Brain microvascular endothelial cell (primary cell): ENCODE results near the gene SNN.
A peak's percentile ranks its signal among the peaks of the same experiment; 100 is the strongest.

Experiments used
- DNase-seq: peaks from one replicate; pipeline ENCODE4 v3.0.0-alpha.2; 2020
- H3K27ac ChIP-seq: fragments of 250-450 bp; sonication (Bioruptor Pico); 2 replicates; pipeline ENCODE4 v1.5.1; 2020; ENCODE audit warnings: mild to moderate bottlenecking, moderate library complexity
- H3K27me3 ChIP-seq: fragments of 250-450 bp; sonication (Bioruptor Pico); replicated peaks from 2 replicates; pipeline ENCODE4 v1.5.1; 2020; ENCODE audit warnings: mild to moderate bottlenecking
- H3K36me3 ChIP-seq: fragments of 250-450 bp; sonication (Bioruptor Pico); replicated peaks from 2 replicates; pipeline ENCODE4 v1.5.1; 2020; ENCODE audit warnings: mild to moderate bottlenecking
- H3K4me3 ChIP-seq: 2 replicates; pipeline ENCODE4 v1.5.1; 2011; ENCODE audit warnings: low read depth, mild to moderate bottlenecking, control low read depth, low read length, moderate library complexity
- in situ Hi-C: cut with HindIII; loops from 2 replicates; pipeline ENCODE4 v1.10.0; 2017; ENCODE audit warnings: low sequenced_read_pairs, low pct_ligation_motif_present
- TF ChIP-seq, protein P1 (sequence below): IDR thresholded peaks from 2 replicates; pipeline ENCODE4 v1.5.1; 2011; ENCODE audit warnings: low read depth, mild to moderate bottlenecking, moderate library complexity, low read length, control low read depth, inconsistent platforms; ENCODE audit errors: missing control alignments

The SNN gene

DNA sequence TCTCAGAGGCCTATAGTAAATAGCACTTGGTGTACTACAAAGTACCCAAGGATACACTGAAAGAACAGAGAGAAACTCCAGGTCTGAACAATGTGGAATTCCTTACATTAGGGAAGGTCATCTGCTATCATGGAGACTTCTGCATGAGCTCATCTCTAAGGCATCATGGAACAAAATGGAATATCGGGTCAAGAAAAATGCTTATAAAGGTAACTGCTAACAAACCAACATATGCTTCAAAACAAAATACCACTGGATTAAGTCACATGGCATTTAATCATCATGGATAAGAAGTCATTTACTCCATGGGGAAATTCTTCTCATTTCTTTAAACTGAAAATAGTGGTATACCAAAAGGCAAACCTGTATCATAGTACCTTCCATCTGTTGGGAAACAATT is 40.2 kb downstream of the SNN start:
- TF ChIP-seq, protein P1, sequence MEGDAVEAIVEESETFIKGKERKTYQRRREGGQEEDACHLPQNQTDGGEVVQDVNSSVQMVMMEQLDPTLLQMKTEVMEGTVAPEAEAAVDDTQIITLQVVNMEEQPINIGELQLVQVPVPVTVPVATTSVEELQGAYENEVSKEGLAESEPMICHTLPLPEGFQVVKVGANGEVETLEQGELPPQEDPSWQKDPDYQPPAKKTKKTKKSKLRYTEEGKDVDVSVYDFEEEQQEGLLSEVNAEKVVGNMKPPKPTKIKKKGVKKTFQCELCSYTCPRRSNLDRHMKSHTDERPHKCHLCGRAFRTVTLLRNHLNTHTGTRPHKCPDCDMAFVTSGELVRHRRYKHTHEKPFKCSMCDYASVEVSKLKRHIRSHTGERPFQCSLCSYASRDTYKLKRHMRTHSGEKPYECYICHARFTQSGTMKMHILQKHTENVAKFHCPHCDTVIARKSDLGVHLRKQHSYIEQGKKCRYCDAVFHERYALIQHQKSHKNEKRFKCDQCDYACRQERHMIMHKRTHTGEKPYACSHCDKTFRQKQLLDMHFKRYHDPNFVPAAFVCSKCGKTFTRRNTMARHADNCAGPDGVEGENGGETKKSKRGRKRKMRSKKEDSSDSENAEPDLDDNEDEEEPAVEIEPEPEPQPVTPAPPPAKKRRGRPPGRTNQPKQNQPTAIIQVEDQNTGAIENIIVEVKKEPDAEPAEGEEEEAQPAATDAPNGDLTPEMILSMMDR = no peak
- DNase-seq = peak; percentile 6
- H3K27me3 ChIP-seq = no peaks in the 10 kb centered on the region
- H3K27ac ChIP-seq = peak overlapping the region; percentile 57
- in situ Hi-C loops = no loop called here
- peaks cover 14% of the 10 kb centered on the region for H3K36me3 ChIP-seq
- no peak overlapping the region for H3K4me3 ChIP-seq

- Histone ChIP-seq H3K27me3 (no peaks in the 10 kb centered on the region), H3K36me3 (peaks cover 19% of the 10 kb centered on the region), H3K4me3 (no peak overlapping the region), H3K27ac (no peak overlapping the region)
- TF ChIP-seq, protein P1 = no peak
- in situ Hi-C loops = no loop called here
- DNase-seq = no peak
Measured at GRCh38 chr16:11711662-11712061, 43.4 kb downstream of the SNN start.

GRCh38 chr16:11712122-11712521 is 43.9 kb downstream of the SNN start:
- peaks cover 19% of the 10 kb centered on the region for H3K36me3 ChIP-seq
- no peak for DNase-seq
- no peak overlapping the region for H3K27ac ChIP-seq
- no peak overlapping the region for H3K4me3 ChIP-seq
- H3K27me3 ChIP-seq = no peaks in the 10 kb centered on the region
- in situ Hi-C loops = no loop called here
- TF ChIP-seq, protein P1 = no peak

- peaks cover 24% of the 10 kb centered on the region for H3K36me3 ChIP-seq
- TF ChIP-seq, protein P1 = no peak
- H3K27me3 ChIP-seq = no peaks in the 10 kb centered on the region
- no peak for DNase-seq
- H3K4me3 ChIP-seq = no peak overlapping the region
- in situ Hi-C loops = no loop called here
- H3K27ac ChIP-seq = no peak overlapping the region
Measured at GRCh38 chr16:11715246-11715947, 47.1 kb downstream of the SNN start.

GRCh38 chr16:11716336-11716735 is 48.1 kb downstream of the SNN start:
- H3K27ac ChIP-seq = no peak overlapping the region
- H3K27me3 ChIP-seq = no peaks in the 10 kb centered on the region
- peaks cover 26% of the 10 kb centered on the region for H3K36me3 ChIP-seq
- no peak overlapping the region for H3K4me3 ChIP-seq
- in situ Hi-C loops = no loop called here
- no peak for DNase-seq
- TF ChIP-seq, protein P1 = no peak

- H3K36me3 ChIP-seq = peaks cover 29% of the 10 kb centered on the region
- no peaks in the 10 kb centered on the region for H3K27me3 ChIP-seq
- no peak overlapping the region for H3K27ac ChIP-seq
- H3K4me3 ChIP-seq = no peak overlapping the region
- TF ChIP-seq, protein P1 = no peak
- in situ Hi-C loops = no loop called here
- DNase-seq = no peak
Measured at GRCh38 chr16:11717811-11718210, 49.6 kb downstream of the SNN start.
